Measurements from ENCODE around the gene CAMTA1. TPM values are rescaled to one million over a fixed set of nuclear protein-coding genes. Genes with fewer than 3 reads are reported as not detected.
A peak's percentile ranks its signal among the peaks of the same experiment; 100 is the strongest.

The CAMTA1 gene
- total RNA-seq, 2 experiments from 2014 or later: 43.9 to 73.3 TPM

GRCh38 chr1:6750490-6750889 is 34.8 kb upstream of the CAMTA1 start:
- no TSS peak for BruUV-seq (replicated peaks)
- CTCF ChIA-PET (ENCODE audit: unreplicated experiment): no interaction called here
- POLR2A ChIA-PET: no interaction called here

GRCh38 chr1:6753320-6754140 is 31.7 kb upstream of the CAMTA1 start:
- no peak overlapping the region for H2AFZ ChIP-seq (ENCODE audit: low read length)
- intact Hi-C loops (cut with micrococcal nuclease; ENCODE audit: unreplicated experiment): no loop called here
- no peaks in the 10 kb centered on the region for H4K20me1 ChIP-seq (ENCODE audit: insufficient read depth, low read length)
- TF ChIP-seq CTCF (conservative IDR thresholded peaks at IDR 0.05; ENCODE audit: low read length): no peak
- no peak for TF ChIP-seq EZH2phosphoT487 (IDR thresholded peaks at IDR 0.05; ENCODE audit: borderline replicate concordance, low read depth, low read length)
- CTCF ChIA-PET (ENCODE audit: unreplicated experiment): interaction anchor here (0.7 kb wide), 1 partner anchor 117 kb away, joined by 3 read pairs; no protein-coding TSS in a partner anchor
- no peaks in the 10 kb centered on the region for H3K36me3 ChIP-seq (ENCODE audit: insufficient read depth, low read length)
- H3K27ac ChIP-seq (ENCODE audit: low read depth, low read length, poor library complexity, severe bottlenecking): no peak overlapping the region
- no peak overlapping the region for H3K4me2 ChIP-seq (ENCODE audit: low read length)
- no peak for DNase-seq (ENCODE audit: low spot score)
- BruUV-seq (replicated peaks): no TSS peak
- H3K79me2 ChIP-seq (ENCODE audit: insufficient read depth, low read depth, low read length): no peaks in the 10 kb centered on the region
- H3K4me1 ChIP-seq (ENCODE audit: insufficient read depth, low read length, poor library complexity, severe bottlenecking): peaks cover 4% of the 10 kb centered on the region
- POLR2A ChIA-PET: no interaction called here
- no peaks in the 10 kb centered on the region for H3K9me2 ChIP-seq (ENCODE audit: insufficient read depth, low read length)
- H3K4me3 ChIP-seq (ENCODE audit: low read depth, low read length, poor library complexity, severe bottlenecking): no peak overlapping the region
- no peaks in the 10 kb centered on the region for H3K9me3 ChIP-seq (ENCODE audit: low read length)

More at GRCh38 chr1:6750490-6750889, 34.8 kb upstream of the CAMTA1 start:
- no peaks in the 10 kb centered on the region for H3K36me3 ChIP-seq (ENCODE audit: insufficient read depth, low read length)
- no peak overlapping the region for H3K4me2 ChIP-seq (ENCODE audit: low read length)
- H3K9me3 ChIP-seq (ENCODE audit: low read length): no peaks in the 10 kb centered on the region
- no peaks in the 10 kb centered on the region for H4K20me1 ChIP-seq (ENCODE audit: insufficient read depth, low read length)
- no peaks in the 10 kb centered on the region for H3K4me1 ChIP-seq (ENCODE audit: insufficient read depth, low read length, poor library complexity, severe bottlenecking)
- H3K4me3 ChIP-seq (ENCODE audit: low read depth, low read length, poor library complexity, severe bottlenecking): no peak overlapping the region
- intact Hi-C loops (cut with micrococcal nuclease; ENCODE audit: unreplicated experiment): no loop called here
- H3K9me2 ChIP-seq (ENCODE audit: insufficient read depth, low read length): no peaks in the 10 kb centered on the region
- TF ChIP-seq CTCF (conservative IDR thresholded peaks at IDR 0.05; ENCODE audit: low read length) (no peak), EZH2phosphoT487 (IDR thresholded peaks at IDR 0.05; ENCODE audit: borderline replicate concordance, low read depth, low read length) (no peak)
- no peak overlapping the region for H3K27ac ChIP-seq (ENCODE audit: low read depth, low read length, poor library complexity, severe bottlenecking)
- H2AFZ ChIP-seq (ENCODE audit: low read length): no peak overlapping the region
- DNase-seq (ENCODE audit: low spot score): no peak
- H3K79me2 ChIP-seq (ENCODE audit: insufficient read depth, low read depth, low read length): no peaks in the 10 kb centered on the region

- CTCF ChIA-PET (ENCODE audit: unreplicated experiment): no interaction called here
- TF ChIP-seq CTCF (conservative IDR thresholded peaks at IDR 0.05; ENCODE audit: low read length) (no peak), EZH2phosphoT487 (IDR thresholded peaks at IDR 0.05; ENCODE audit: borderline replicate concordance, low read depth, low read length) (no peak)
- intact Hi-C loops (cut with micrococcal nuclease; ENCODE audit: unreplicated experiment): no loop called here
- no peak overlapping the region for H3K27ac ChIP-seq (ENCODE audit: low read depth, low read length, poor library complexity, severe bottlenecking)
- no peaks in the 10 kb centered on the region for H3K79me2 ChIP-seq (ENCODE audit: insufficient read depth, low read depth, low read length)
- H3K4me1 ChIP-seq (ENCODE audit: insufficient read depth, low read length, poor library complexity, severe bottlenecking): peaks cover 4% of the 10 kb centered on the region
- no peak for DNase-seq (ENCODE audit: low spot score)
- H3K36me3 ChIP-seq (ENCODE audit: insufficient read depth, low read length): no peaks in the 10 kb centered on the region
- H3K4me2 ChIP-seq (ENCODE audit: low read length): no peak overlapping the region
- H4K20me1 ChIP-seq (ENCODE audit: insufficient read depth, low read length): no peaks in the 10 kb centered on the region
- POLR2A ChIA-PET: interaction anchor here (0.7 kb wide), 2 partner anchors 11 to 121 kb away, joined by 3 read pairs; no protein-coding TSS in a partner anchor
- H2AFZ ChIP-seq (ENCODE audit: low read length): 0 out of 2 replicates have a peak overlapping the region, but pooled peaks have one; percentile 55
- no TSS peak for BruUV-seq (replicated peaks)
- no peaks in the 10 kb centered on the region for H3K9me2 ChIP-seq (ENCODE audit: insufficient read depth, low read length)
- no peak overlapping the region for H3K4me3 ChIP-seq (ENCODE audit: low read depth, low read length, poor library complexity, severe bottlenecking)
- H3K9me3 ChIP-seq (ENCODE audit: low read length): no peaks in the 10 kb centered on the region
Measured at GRCh38 chr1:6756457-6756856, 28.8 kb upstream of the CAMTA1 start.
